H1 (cell line): ENCODE data around the gene EXOC1.
A peak's percentile ranks its signal among the peaks of the same experiment; 100 is the strongest.
"Not testable (repeated sequence)": the region's sequence is repeated elsewhere in the genome, so short reads cannot be mapped to it uniquely, and the experiment has no call there.

Source experiments
- CTCF ChIP-seq, 3 experiments: IDR thresholded peaks; 1 replicate in 2 of 3; 2 replicates in 1 of 3; pipeline versions ENCODE4 v1.5.1 to v1.6.1; 2011; ENCODE audit warnings: low read length in 3 of 3, mild to moderate bottlenecking in 3 of 3, inconsistent platforms in 2 of 3, low read depth in 1 of 3, moderate library complexity in 1 of 3; ENCODE audit not compliant: insufficient read depth in 1 of 3; ENCODE audit errors: control extremely low read depth in 1 of 3
- EP300 ChIP-seq, 2 experiments: IDR thresholded peaks; 1 replicate in 1 of 2; 2 replicates in 1 of 2; pipeline ENCODE4 v1.6.1; 2011 to 2012; ENCODE audit warnings: low read depth in 2 of 2, low read length in 2 of 2, mild to moderate bottlenecking in 2 of 2, borderline replicate concordance in 1 of 2, inconsistent platforms in 1 of 2, moderate library complexity in 1 of 2
- EZH2 ChIP-seq: fragments of 200-600 bp; sonication (generic); IDR thresholded peaks from 2 replicates; pipeline ENCODE4 v1.7.1; 2012; ENCODE audit warnings: low read depth, mild to moderate bottlenecking, moderate library complexity, low read length, inconsistent platforms; ENCODE audit not compliant: severe bottlenecking
- GTF2F1 ChIP-seq: IDR thresholded peaks from 2 replicates; pipeline ENCODE4 v1.6.1; 2012; ENCODE audit warnings: low read depth, low read length, improper control_type of control experiment, borderline replicate concordance
- HDAC2 ChIP-seq, 2 experiments: fragments of 300-600 bp in 1 of 2; sonication (generic) in 1 of 2; IDR thresholded peaks; 2 replicates each; pipeline ENCODE4 v1.6.1; 2011 to 2012; ENCODE audit warnings: low read depth in 2 of 2, low read length in 2 of 2, mild to moderate bottlenecking in 2 of 2, moderate library complexity in 2 of 2, borderline replicate concordance in 1 of 2, inconsistent platforms in 1 of 2
- HDAC6 ChIP-seq: IDR thresholded peaks from one replicate; pipeline ENCODE4 v1.7.1; 2012; ENCODE audit warnings: low read depth, mild to moderate bottlenecking, inconsistent platforms, low read length, moderate library complexity
- NRF1 ChIP-seq: IDR thresholded peaks from 2 replicates; pipeline ENCODE4 v1.6.1; 2011; ENCODE audit warnings: mild to moderate bottlenecking, low read depth, low read length, improper control_type of control experiment
- POLR2A ChIP-seq, 2 experiments: IDR thresholded peaks; 1 replicate in 1 of 2; 2 replicates in 1 of 2; pipeline ENCODE4 v1.6.1; 2011; ENCODE audit warnings: low read depth in 2 of 2, low read length in 2 of 2, mild to moderate bottlenecking in 2 of 2; ENCODE audit errors: control extremely low read depth in 1 of 2
- SIRT6 ChIP-seq: IDR thresholded peaks from one replicate; pipeline ENCODE4 v1.7.1; 2012; ENCODE audit warnings: low read length, inconsistent platforms
- SP1 ChIP-seq: IDR thresholded peaks from 2 replicates; pipeline ENCODE4 v1.6.1; 2011; ENCODE audit warnings: low read depth, low read length
- TAF1 ChIP-seq: IDR thresholded peaks from 2 replicates; pipeline ENCODE4 v1.6.1; 2011; ENCODE audit warnings: mild to moderate bottlenecking, low read depth, low read length
- TCF12 ChIP-seq: IDR thresholded peaks from 2 replicates; pipeline ENCODE4 v1.6.1; 2011; ENCODE audit warnings: low read depth, mild to moderate bottlenecking, low read length
- ZNF274 ChIP-seq: IDR thresholded peaks from 2 replicates; pipeline ENCODE4 v1.7.0; 2012; ENCODE audit warnings: low read length, borderline replicate concordance; ENCODE audit errors: extremely low read depth
- TF ChIP-seq, protein P1 (sequence below): IDR thresholded peaks from 2 replicates; pipeline ENCODE4 v1.6.1; 2011; ENCODE audit warnings: low read depth, mild to moderate bottlenecking, low read length; ENCODE audit not compliant: insufficient read depth

GRCh38 chr4:55935907-55936306 lies 82.5 kb downstream of the EXOC1 start:
- TF ChIP-seq, protein P1, sequence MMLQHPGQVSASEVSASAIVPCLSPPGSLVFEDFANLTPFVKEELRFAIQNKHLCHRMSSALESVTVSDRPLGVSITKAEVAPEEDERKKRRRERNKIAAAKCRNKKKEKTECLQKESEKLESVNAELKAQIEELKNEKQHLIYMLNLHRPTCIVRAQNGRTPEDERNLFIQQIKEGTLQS = not testable (repeated sequence)
- not testable (repeated sequence) for TF ChIP-seq ZNF274; TCF12; CTCF (IDR thresholded peaks at IDR 0.05; ENCODE audit: control extremely low read depth in 1 of 3, insufficient read depth in 1 of 3, low read depth in 1 of 3, low read length in 3 of 3); POLR2A (IDR thresholded peaks at IDR 0.05; ENCODE audit: control extremely low read depth in 1 of 2, low read depth in 2 of 2, low read length in 2 of 2); HDAC6; NRF1; GTF2F1; EZH2; SIRT6; SP1; TAF1; HDAC2 (IDR thresholded peaks at IDR 0.05; ENCODE audit: borderline replicate concordance in 1 of 2, low read depth in 2 of 2, low read length in 2 of 2)
- TF ChIP-seq EP300 (IDR thresholded peaks at IDR 0.05; ENCODE audit: borderline replicate concordance in 1 of 2, low read depth in 2 of 2, low read length in 2 of 2) = peak in 1 of 2 experiments; percentile 54; a peak in 1 of 3 replicates
